Measurements from ENCODE around the gene TTYH2. TPM values are rescaled to one million over a fixed set of nuclear protein-coding genes. Genes with fewer than 3 reads are reported as not detected.

The TTYH2 gene
- total and polyA plus RNA-seq, 10 of the 15 experiments (the other 5 are each of a cell fraction or from before 2014, with no cell fraction given), result 0.26 to 25.2 (median 6.6) TPM

- TF ChIP-seq ESRRA (IDR thresholded peaks at IDR 0.05; ENCODE audit: low read length), result no peak
- no peak for TF ChIP-seq SUPT20H (IDR thresholded peaks at IDR 0.05; ENCODE audit: borderline replicate concordance, control insufficient read depth, low read depth, low read length)
- TF ChIP-seq MEF2A (IDR thresholded peaks at IDR 0.05; ENCODE audit: insufficient read depth, low read depth, low read length), result peak; percentile 64
- peak; percentile 94; the same call in 1 of the 2 replicates for TF ChIP-seq RB1 (IDR thresholded peaks at IDR 0.05; ENCODE audit: borderline replicate concordance)
- TF ChIP-seq CBX5 (IDR thresholded peaks at IDR 0.05; ENCODE audit: low read depth), result no peak; the same call in 1 of the 2 replicates
- no peak for TF ChIP-seq PBX3 (IDR thresholded peaks at IDR 0.05; ENCODE audit: insufficient replicate concordance, low read depth, low read length)
- no peak for TF ChIP-seq RCOR1 (conservative IDR thresholded peaks at IDR 0.05; ENCODE audit: low read depth, low read length)
- TF ChIP-seq, protein P1, sequence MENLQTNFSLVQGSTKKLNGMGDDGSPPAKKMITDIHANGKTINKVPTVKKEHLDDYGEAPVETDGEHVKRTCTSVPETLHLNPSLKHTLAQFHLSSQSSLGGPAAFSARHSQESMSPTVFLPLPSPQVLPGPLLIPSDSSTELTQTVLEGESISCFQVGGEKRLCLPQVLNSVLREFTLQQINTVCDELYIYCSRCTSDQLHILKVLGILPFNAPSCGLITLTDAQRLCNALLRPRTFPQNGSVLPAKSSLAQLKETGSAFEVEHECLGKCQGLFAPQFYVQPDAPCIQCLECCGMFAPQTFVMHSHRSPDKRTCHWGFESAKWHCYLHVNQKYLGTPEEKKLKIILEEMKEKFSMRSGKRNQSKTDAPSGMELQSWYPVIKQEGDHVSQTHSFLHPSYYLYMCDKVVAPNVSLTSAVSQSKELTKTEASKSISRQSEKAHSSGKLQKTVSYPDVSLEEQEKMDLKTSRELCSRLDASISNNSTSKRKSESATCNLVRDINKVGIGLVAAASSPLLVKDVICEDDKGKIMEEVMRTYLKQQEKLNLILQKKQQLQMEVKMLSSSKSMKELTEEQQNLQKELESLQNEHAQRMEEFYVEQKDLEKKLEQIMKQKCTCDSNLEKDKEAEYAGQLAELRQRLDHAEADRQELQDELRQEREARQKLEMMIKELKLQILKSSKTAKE (IDR thresholded peaks at IDR 0.05; ENCODE audit: low read depth, poor library complexity, severe bottlenecking), result peak; percentile 75
- TF ChIP-seq, protein P2, sequence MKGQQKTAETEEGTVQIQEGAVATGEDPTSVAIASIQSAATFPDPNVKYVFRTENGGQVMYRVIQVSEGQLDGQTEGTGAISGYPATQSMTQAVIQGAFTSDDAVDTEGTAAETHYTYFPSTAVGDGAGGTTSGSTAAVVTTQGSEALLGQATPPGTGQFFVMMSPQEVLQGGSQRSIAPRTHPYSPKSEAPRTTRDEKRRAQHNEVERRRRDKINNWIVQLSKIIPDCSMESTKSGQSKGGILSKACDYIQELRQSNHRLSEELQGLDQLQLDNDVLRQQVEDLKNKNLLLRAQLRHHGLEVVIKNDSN (IDR thresholded peaks at IDR 0.05; ENCODE audit: borderline replicate concordance, extremely low read length, insufficient read depth, low read depth, low read length), result no peak
- TF ChIP-seq, protein P3, sequence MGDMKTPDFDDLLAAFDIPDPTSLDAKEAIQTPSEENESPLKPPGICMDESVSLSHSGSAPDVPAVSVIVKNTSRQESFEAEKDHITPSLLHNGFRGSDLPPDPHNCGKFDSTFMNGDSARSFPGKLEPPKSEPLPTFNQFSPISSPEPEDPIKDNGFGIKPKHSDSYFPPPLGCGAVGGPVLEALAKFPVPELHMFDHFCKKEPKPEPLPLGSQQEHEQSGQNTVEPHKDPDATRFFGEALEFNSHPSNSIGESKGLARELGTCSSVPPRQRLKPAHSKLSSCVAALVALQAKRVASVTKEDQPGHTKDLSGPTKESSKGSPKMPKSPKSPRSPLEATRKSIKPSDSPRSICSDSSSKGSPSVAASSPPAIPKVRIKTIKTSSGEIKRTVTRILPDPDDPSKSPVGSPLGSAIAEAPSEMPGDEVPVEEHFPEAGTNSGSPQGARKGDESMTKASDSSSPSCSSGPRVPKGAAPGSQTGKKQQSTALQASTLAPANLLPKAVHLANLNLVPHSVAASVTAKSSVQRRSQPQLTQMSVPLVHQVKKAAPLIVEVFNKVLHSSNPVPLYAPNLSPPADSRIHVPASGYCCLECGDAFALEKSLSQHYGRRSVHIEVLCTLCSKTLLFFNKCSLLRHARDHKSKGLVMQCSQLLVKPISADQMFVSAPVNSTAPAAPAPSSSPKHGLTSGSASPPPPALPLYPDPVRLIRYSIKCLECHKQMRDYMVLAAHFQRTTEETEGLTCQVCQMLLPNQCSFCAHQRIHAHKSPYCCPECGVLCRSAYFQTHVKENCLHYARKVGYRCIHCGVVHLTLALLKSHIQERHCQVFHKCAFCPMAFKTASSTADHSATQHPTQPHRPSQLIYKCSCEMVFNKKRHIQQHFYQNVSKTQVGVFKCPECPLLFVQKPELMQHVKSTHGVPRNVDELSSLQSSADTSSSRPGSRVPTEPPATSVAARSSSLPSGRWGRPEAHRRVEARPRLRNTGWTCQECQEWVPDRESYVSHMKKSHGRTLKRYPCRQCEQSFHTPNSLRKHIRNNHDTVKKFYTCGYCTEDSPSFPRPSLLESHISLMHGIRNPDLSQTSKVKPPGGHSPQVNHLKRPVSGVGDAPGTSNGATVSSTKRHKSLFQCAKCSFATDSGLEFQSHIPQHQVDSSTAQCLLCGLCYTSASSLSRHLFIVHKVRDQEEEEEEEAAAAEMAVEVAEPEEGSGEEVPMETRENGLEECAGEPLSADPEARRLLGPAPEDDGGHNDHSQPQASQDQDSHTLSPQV (IDR thresholded peaks at IDR 0.05), result peak; percentile 84; the same call in 1 of the 2 replicates
- TF ChIP-seq BMI1 (IDR thresholded peaks at IDR 0.05; ENCODE audit: borderline replicate concordance), result no peak
- TF ChIP-seq BCL11A (IDR thresholded peaks at IDR 0.05; ENCODE audit: low read depth, low read length), result no peak
- 0 out of 2 replicates have a peak, but pooled peaks have one; percentile 47 for TF ChIP-seq SREBF2 (IDR thresholded peaks at IDR 0.05; ENCODE audit: low read length)
- TF ChIP-seq RELA (IDR thresholded peaks at IDR 0.05; ENCODE audit: borderline replicate concordance, partially characterized antibody), result peak; percentile 45
- peak; percentile 95 for TF ChIP-seq WRNIP1 (IDR thresholded peaks at IDR 0.05; ENCODE audit: borderline replicate concordance, low read depth, low read length)
- TF ChIP-seq PAX5 (IDR thresholded peaks at IDR 0.05; ENCODE audit: borderline replicate concordance, low read depth, low read length), result no peak; the same call in 1 of the 2 replicates
- TF ChIP-seq MXI1 (IDR thresholded peaks at IDR 0.05; ENCODE audit: low read depth, low read length), result peak; percentile 97
- TF ChIP-seq IKZF1 (conservative IDR thresholded peaks at IDR 0.05), result peak; percentile 73
- TF ChIP-seq, protein P4, sequence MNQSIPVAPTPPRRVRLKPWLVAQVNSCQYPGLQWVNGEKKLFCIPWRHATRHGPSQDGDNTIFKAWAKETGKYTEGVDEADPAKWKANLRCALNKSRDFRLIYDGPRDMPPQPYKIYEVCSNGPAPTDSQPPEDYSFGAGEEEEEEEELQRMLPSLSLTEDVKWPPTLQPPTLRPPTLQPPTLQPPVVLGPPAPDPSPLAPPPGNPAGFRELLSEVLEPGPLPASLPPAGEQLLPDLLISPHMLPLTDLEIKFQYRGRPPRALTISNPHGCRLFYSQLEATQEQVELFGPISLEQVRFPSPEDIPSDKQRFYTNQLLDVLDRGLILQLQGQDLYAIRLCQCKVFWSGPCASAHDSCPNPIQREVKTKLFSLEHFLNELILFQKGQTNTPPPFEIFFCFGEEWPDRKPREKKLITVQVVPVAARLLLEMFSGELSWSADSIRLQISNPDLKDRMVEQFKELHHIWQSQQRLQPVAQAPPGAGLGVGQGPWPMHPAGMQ (IDR thresholded peaks at IDR 0.05; ENCODE audit: borderline replicate concordance), result no peak
Observed at GRCh38 chr17:74203439-74204240, 9.7 kb upstream of the TTYH2 start, which contains the start of gene RPL38 (continued).

Measured in GM12878 (cell line).